Ishikawa (cell line): ENCODE data around the gene RFC5.

Experiments
- TAF1 ChIP-seq: IDR thresholded peaks from 2 replicates; pipeline ENCODE4 v1.6.1; 2012; ENCODE audit warnings: low read depth, mild to moderate bottlenecking
- TF ChIP-seq, protein P1 (sequence below): IDR thresholded peaks from 2 replicates; pipeline ENCODE4 v1.6.1; 2012; ENCODE audit warnings: low read depth, mild to moderate bottlenecking

DNA sequence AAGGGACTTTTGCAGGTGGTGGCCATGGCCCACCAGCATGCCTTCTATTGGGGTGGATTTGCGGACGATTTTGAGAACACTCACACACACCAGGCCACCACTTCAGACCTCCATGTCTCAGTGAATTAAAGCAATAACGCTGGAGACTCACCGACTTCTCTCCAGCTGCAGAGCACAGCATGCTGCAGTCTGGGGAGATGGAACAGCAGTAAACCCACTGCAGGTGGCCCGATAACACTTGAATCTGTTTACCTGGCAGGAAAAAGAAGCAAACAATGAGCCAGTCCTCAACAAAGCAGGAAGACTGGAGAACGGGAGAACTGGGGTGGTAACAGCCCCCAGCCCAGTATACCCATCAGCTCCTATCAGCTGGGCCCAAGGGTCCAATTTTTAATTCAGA is 21.6 kb downstream of the RFC5 start:
- TF ChIP-seq TAF1, result no peak
- TF ChIP-seq, protein P1, sequence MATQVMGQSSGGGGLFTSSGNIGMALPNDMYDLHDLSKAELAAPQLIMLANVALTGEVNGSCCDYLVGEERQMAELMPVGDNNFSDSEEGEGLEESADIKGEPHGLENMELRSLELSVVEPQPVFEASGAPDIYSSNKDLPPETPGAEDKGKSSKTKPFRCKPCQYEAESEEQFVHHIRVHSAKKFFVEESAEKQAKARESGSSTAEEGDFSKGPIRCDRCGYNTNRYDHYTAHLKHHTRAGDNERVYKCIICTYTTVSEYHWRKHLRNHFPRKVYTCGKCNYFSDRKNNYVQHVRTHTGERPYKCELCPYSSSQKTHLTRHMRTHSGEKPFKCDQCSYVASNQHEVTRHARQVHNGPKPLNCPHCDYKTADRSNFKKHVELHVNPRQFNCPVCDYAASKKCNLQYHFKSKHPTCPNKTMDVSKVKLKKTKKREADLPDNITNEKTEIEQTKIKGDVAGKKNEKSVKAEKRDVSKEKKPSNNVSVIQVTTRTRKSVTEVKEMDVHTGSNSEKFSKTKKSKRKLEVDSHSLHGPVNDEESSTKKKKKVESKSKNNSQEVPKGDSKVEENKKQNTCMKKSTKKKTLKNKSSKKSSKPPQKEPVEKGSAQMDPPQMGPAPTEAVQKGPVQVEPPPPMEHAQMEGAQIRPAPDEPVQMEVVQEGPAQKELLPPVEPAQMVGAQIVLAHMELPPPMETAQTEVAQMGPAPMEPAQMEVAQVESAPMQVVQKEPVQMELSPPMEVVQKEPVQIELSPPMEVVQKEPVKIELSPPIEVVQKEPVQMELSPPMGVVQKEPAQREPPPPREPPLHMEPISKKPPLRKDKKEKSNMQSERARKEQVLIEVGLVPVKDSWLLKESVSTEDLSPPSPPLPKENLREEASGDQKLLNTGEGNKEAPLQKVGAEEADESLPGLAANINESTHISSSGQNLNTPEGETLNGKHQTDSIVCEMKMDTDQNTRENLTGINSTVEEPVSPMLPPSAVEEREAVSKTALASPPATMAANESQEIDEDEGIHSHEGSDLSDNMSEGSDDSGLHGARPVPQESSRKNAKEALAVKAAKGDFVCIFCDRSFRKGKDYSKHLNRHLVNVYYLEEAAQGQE, result no peak
